GM12872 (cell line): ENCODE measurements around the gene RLN1.
"Not testable (repeated sequence)": the region's sequence is repeated elsewhere in the genome, so short reads cannot be mapped to it uniquely, and the experiment has no call there.

Experiments
- CTCF ChIP-seq: IDR thresholded peaks from 3 replicates; pipeline ENCODE4 v1.5.1; 2011; ENCODE audit warnings: low read depth, mild to moderate bottlenecking, low read length, moderate library complexity; ENCODE audit not compliant: insufficient read depth

The RLN1 gene

GRCh38 chr9:5310851-5311250 lies 28.8 kb downstream of the RLN1 start:
- no peak for TF ChIP-seq CTCF

- TF ChIP-seq CTCF: no peak
Observed at GRCh38 chr9:5305741-5306140, 33.9 kb downstream of the RLN1 start.

GRCh38 chr9:5303840-5304795 lies 35.6 kb downstream of the RLN1 start, which contains the start of gene RLN2:
Gene RLN2 (minus strand): TSS chr9:5304716. CDS start chr9:5304580, 136 bp downstream.
- not testable (repeated sequence) for TF ChIP-seq CTCF

GRCh38 chr9:5301544-5301943 lies 38.1 kb downstream of the RLN1 start:
- no peak for TF ChIP-seq CTCF

GRCh38 chr9:5292141-5292540 lies 47.5 kb downstream of the RLN1 start:
- TF ChIP-seq CTCF: no peak

- TF ChIP-seq CTCF: no peak
Observed at GRCh38 chr9:5288591-5288990, 51.1 kb downstream of the RLN1 start.

GRCh38 chr9:5286262-5286661 lies 53.4 kb downstream of the RLN1 start:
- no peak for TF ChIP-seq CTCF
